Chondrocyte (in vitro differentiated cells): ENCODE data around the gene ELAVL4. TPM values are rescaled to one million over a fixed set of nuclear protein-coding genes. Genes with fewer than 3 reads are reported as not detected.

ENCODE experiments used
- DNase-seq: peaks from one replicate; pipeline ENCODE4 v3.0.0; 2021; ENCODE audit warnings: mixed read lengths, low spot score
- H3K27ac Mint-ChIP-seq: one replicate; pipeline ENCODE4 v1.8.0; 2021; ENCODE audit warnings: mild to moderate bottlenecking, moderate library complexity, mixed read lengths; ENCODE audit not compliant: unreplicated experiment
- H3K27me3 Mint-ChIP-seq: 2 replicates; pipeline ENCODE4 v1.8.0; 2021; ENCODE audit warnings: low read depth, mixed read lengths
- H3K36me3 Mint-ChIP-seq: 2 replicates; pipeline ENCODE4 v1.8.0; 2021; ENCODE audit warnings: low read depth, mixed read lengths
- H3K4me1 Mint-ChIP-seq: 2 replicates; pipeline ENCODE4 v1.8.0; 2021; ENCODE audit warnings: low read depth, mild to moderate bottlenecking, mixed read lengths
- H3K4me3 Mint-ChIP-seq: one replicate; pipeline ENCODE4 v1.8.0; 2021; ENCODE audit warnings: mild to moderate bottlenecking, moderate library complexity, mixed read lengths; ENCODE audit not compliant: unreplicated experiment
- H3K9me3 Mint-ChIP-seq: 2 replicates; pipeline ENCODE4 v1.8.0; 2021; ENCODE audit warnings: low read depth, mixed read lengths
- total RNA-seq: library from RNA; stranded (reverse); gene quantifications from 3 replicates; pipeline ENCODE4 v1.2.1, GENCODE V29; 2021
- TF ChIP-seq, protein P1 (sequence below): fragments of 200-600 bp; sonication (generic); IDR thresholded peaks from 2 replicates; pipeline ENCODE4 v1.5.0; 2021; ENCODE audit warnings: antibody characterized with exemption, mild to moderate bottlenecking, moderate library complexity

Gene ELAVL4
- total RNA-seq, 1 donor from 2014 or later, result not detected

DNA sequence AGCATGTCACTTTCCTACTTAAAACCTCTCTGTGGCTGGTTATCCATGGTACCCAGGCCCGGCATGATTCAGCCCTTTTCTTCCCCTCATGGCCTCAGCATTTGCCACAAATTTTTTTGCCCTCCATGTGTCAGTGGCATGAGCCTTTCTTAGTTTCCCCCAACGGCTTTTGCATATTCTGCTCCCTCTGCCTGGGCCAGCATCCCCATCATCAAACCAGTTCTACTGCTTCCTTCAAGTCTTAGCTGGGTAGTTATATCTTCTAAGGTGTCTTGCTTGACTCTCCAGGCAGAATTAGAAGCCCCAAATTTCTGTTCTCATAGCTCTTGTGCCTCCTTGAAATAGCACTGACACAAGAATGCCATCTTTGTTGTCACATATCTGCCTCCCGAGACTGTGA lies 127.9 kb downstream of the ELAVL4 start:
- H3K36me3 Mint-ChIP-seq, result no peaks in the 10 kb centered on the region

DNA sequence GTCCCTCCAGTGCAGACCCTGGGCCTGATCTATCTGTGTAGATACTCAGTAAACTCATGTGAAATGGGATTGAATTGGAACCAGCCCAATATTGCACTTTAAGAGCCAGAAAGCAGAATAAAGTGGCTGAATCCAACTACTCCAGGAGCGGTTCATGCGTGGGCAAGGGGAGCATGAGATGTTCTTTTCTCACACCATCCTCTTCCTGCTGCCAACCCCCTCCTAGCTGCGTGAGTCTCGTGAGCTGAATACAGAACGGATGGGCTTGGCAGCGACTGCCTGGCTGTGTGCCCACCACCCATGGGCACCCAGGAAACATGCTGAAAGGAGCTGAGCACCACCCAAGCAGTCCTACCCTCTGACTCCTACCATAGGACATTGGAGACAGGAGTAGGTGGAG lies 128.3 kb downstream of the ELAVL4 start:
- no peak for DNase-seq
- Mint-ChIP-seq H3K27me3 (no peaks in the 10 kb centered on the region), H3K27ac (no peak overlapping the region), H3K4me3 (no peak overlapping the region), H3K4me1 (no peaks in the 10 kb centered on the region), H3K36me3 (no peaks in the 10 kb centered on the region), H3K9me3 (peaks cover 29% of the 10 kb centered on the region)
- TF ChIP-seq, protein P1, sequence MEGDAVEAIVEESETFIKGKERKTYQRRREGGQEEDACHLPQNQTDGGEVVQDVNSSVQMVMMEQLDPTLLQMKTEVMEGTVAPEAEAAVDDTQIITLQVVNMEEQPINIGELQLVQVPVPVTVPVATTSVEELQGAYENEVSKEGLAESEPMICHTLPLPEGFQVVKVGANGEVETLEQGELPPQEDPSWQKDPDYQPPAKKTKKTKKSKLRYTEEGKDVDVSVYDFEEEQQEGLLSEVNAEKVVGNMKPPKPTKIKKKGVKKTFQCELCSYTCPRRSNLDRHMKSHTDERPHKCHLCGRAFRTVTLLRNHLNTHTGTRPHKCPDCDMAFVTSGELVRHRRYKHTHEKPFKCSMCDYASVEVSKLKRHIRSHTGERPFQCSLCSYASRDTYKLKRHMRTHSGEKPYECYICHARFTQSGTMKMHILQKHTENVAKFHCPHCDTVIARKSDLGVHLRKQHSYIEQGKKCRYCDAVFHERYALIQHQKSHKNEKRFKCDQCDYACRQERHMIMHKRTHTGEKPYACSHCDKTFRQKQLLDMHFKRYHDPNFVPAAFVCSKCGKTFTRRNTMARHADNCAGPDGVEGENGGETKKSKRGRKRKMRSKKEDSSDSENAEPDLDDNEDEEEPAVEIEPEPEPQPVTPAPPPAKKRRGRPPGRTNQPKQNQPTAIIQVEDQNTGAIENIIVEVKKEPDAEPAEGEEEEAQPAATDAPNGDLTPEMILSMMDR, result no peak

More for the DNA sequence above, 127.9 kb downstream of the ELAVL4 start:
- no peak for DNase-seq
- H3K27ac Mint-ChIP-seq, result no peak overlapping the region
- no peaks in the 10 kb centered on the region for H3K27me3 Mint-ChIP-seq
- peaks cover 25% of the 10 kb centered on the region for H3K9me3 Mint-ChIP-seq
- no peak overlapping the region for H3K4me3 Mint-ChIP-seq
- TF ChIP-seq, protein P1, result no peak
- H3K4me1 Mint-ChIP-seq, result no peaks in the 10 kb centered on the region

DNA sequence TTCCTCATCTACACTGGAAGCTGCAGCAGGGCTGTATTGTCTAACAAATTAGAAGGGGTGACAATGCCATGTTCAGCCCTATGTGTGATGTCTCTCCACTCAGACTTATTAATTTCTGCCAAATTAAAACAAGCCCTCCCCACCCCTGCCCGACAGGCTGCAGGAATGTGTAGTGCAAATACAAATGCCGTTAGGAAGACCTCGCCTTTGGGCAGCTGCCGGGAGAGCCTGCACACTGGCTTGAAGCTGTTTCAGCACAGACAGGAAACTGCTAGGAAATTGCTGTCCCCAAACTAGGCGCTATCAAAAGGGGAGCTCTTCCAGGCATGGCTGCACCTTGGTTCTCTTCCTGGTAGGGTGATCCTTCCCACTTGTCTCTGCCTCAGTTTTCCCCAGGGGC lies 135.2 kb downstream of the ELAVL4 start:
- Mint-ChIP-seq H3K36me3 (no peaks in the 10 kb centered on the region), H3K27ac (no peak overlapping the region), H3K9me3 (peaks cover 16% of the 10 kb centered on the region), H3K4me1 (no peaks in the 10 kb centered on the region), H3K4me3 (no peak overlapping the region), H3K27me3 (no peaks in the 10 kb centered on the region)
- no peak for DNase-seq
- TF ChIP-seq, protein P1, result no peak

DNA sequence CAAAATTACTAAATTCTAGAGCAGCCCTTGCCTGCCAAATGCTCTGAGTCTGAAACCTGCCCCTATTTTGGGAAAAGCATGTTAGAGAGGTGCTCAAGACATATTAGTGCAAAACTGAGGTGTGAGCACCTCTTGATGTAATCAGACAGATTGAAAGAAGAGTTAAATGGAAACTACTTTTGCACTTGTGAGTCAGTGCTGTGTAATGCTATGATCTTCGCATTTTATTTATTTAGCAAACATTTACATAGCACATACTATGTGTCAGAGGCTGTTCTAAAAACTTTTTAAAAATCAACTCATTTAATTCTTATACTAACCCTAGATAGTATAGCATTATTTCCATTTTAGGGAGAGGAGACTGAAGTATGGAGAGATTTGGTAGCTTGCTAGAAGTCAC lies 138.1 kb downstream of the ELAVL4 start:
- H3K9me3 Mint-ChIP-seq, result peaks cover 10% of the 10 kb centered on the region
- H3K4me1 Mint-ChIP-seq, result no peaks in the 10 kb centered on the region
- TF ChIP-seq, protein P1, result no peak
- DNase-seq, result no peak
- no peak overlapping the region for H3K4me3 Mint-ChIP-seq
- H3K36me3 Mint-ChIP-seq, result no peaks in the 10 kb centered on the region
- H3K27ac Mint-ChIP-seq, result no peak overlapping the region
- no peaks in the 10 kb centered on the region for H3K27me3 Mint-ChIP-seq

DNA sequence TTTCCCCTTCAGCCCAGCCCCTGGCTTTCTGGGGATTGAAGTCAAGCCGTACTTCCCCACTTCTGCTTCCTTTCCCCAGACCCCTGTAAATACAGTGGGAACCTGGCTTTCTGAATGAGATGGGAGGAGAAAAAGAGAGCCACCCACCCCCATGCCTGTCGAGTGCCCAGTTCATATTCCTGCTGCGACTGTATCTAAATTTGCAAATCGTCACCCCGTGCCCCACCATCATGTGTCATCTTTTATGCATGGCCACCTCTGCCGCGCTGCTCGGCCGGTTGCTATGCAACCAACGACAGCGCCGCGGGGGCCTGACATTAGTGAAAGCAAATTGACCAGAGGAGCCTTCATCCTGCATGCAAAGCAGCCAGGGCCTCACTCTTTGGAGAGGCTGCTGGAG lies 143.0 kb downstream of the ELAVL4 start:
- H3K9me3 Mint-ChIP-seq, result peaks cover 4% of the 10 kb centered on the region

More for the DNA sequence above, 143.0 kb downstream of the ELAVL4 start:
- Mint-ChIP-seq H3K27me3 (no peaks in the 10 kb centered on the region), H3K4me1 (no peaks in the 10 kb centered on the region), H3K4me3 (no peak overlapping the region), H3K36me3 (no peaks in the 10 kb centered on the region), H3K27ac (no peak overlapping the region)
- DNase-seq, result no peak
- TF ChIP-seq, protein P1, result no peak
